ENCODE results near the gene NHP2.

DNA sequence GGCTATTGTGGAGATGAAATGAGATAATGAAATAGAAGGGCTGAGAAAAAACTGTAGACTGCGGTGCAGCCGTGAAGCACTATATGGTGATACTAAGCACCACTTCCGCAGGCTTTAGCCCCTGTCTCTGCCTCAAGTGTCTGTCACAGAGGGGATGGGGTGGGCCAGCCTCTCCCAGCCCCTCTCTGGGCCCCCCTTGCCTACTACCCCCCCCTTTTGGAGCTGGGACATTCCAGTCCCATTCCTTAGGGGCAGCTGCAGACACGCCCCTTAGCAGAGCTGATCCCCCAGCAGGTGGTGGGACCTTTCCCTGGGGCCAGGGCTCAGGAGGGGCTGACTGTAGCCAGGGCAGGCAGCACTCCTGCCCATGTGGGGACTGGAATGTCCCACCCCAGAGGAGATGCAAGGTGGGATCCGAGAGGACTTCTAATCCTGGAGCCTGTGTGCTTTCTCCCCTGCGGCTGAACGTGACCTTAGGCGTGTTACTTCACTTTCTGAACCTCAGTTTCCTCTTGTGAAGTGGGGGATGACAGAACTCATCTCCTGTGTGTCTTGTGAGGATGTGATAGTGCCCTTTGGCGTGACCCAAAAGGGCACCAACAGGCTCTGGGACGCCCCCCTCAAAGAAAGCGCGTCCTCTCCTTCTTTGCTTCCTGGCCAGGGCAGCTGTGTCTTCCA lies 38.4 kb downstream of the NHP2 start:
- no peak for TF ChIP-seq EZH2 (IDR thresholded peaks at IDR 0.05; ENCODE audit: borderline replicate concordance, insufficient read depth, low read length, poor library complexity, severe bottlenecking)
- TF ChIP-seq, protein P1, sequence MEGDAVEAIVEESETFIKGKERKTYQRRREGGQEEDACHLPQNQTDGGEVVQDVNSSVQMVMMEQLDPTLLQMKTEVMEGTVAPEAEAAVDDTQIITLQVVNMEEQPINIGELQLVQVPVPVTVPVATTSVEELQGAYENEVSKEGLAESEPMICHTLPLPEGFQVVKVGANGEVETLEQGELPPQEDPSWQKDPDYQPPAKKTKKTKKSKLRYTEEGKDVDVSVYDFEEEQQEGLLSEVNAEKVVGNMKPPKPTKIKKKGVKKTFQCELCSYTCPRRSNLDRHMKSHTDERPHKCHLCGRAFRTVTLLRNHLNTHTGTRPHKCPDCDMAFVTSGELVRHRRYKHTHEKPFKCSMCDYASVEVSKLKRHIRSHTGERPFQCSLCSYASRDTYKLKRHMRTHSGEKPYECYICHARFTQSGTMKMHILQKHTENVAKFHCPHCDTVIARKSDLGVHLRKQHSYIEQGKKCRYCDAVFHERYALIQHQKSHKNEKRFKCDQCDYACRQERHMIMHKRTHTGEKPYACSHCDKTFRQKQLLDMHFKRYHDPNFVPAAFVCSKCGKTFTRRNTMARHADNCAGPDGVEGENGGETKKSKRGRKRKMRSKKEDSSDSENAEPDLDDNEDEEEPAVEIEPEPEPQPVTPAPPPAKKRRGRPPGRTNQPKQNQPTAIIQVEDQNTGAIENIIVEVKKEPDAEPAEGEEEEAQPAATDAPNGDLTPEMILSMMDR (IDR thresholded peaks at IDR 0.05; ENCODE audit: poor library complexity, severe bottlenecking), result no peak
- TF ChIP-seq, protein P2, sequence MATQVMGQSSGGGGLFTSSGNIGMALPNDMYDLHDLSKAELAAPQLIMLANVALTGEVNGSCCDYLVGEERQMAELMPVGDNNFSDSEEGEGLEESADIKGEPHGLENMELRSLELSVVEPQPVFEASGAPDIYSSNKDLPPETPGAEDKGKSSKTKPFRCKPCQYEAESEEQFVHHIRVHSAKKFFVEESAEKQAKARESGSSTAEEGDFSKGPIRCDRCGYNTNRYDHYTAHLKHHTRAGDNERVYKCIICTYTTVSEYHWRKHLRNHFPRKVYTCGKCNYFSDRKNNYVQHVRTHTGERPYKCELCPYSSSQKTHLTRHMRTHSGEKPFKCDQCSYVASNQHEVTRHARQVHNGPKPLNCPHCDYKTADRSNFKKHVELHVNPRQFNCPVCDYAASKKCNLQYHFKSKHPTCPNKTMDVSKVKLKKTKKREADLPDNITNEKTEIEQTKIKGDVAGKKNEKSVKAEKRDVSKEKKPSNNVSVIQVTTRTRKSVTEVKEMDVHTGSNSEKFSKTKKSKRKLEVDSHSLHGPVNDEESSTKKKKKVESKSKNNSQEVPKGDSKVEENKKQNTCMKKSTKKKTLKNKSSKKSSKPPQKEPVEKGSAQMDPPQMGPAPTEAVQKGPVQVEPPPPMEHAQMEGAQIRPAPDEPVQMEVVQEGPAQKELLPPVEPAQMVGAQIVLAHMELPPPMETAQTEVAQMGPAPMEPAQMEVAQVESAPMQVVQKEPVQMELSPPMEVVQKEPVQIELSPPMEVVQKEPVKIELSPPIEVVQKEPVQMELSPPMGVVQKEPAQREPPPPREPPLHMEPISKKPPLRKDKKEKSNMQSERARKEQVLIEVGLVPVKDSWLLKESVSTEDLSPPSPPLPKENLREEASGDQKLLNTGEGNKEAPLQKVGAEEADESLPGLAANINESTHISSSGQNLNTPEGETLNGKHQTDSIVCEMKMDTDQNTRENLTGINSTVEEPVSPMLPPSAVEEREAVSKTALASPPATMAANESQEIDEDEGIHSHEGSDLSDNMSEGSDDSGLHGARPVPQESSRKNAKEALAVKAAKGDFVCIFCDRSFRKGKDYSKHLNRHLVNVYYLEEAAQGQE (IDR thresholded peaks at IDR 0.05; ENCODE audit: borderline replicate concordance), result no peak
- no peak for TF ChIP-seq MXI1 (conservative IDR thresholded peaks at IDR 0.05; ENCODE audit: poor library complexity, severe bottlenecking)
- no peak for TF ChIP-seq SMC3 (conservative IDR thresholded peaks at IDR 0.05; ENCODE audit: poor library complexity)
